Natural killer cell (primary cell): ENCODE data around the gene MKNK1. TPM values are rescaled to one million over a fixed set of nuclear protein-coding genes. Genes with fewer than 3 reads are reported as not detected.

Experiments
- ATAC-seq, 3 donors: fragments of 150-1000 bp in 2 of 3; fragments of 200-7000 bp in 1 of 3; cut with Tn5 transposase; 1 replicate in 1 of 3; 2 replicates in 2 of 3; pipeline ENCODE4 v1.10.0; 2021; ENCODE audit warnings: mild to moderate bottlenecking in 2 of 3, moderate library complexity in 2 of 3
- DNase-seq, 2 donors: peaks; one replicate each; pipeline versions ENCODE4 v3.0.0 to v3.0.0-alpha.2; 2013 to 2021; ENCODE audit warnings: mixed read lengths in 1 of 2
- H3K27ac ChIP-seq: one replicate; pipeline ENCODE4 v1.5.1; 2013; ENCODE audit warnings: mild to moderate bottlenecking, low read length
- H3K27me3 ChIP-seq: one replicate; pipeline ENCODE4 v1.6.1; 2013; ENCODE audit warnings: low read length; ENCODE audit not compliant: control insufficient read depth, insufficient read depth
- H3K36me3 ChIP-seq: one replicate; pipeline ENCODE4 v1.6.1; 2013; ENCODE audit warnings: low read length; ENCODE audit not compliant: control insufficient read depth, insufficient read depth
- H3K4me1 ChIP-seq: one replicate; pipeline ENCODE4 v1.6.1; 2013; ENCODE audit warnings: low read length; ENCODE audit not compliant: control insufficient read depth, insufficient read depth
- H3K4me3 ChIP-seq: one replicate; pipeline ENCODE4 v1.5.1; 2013; ENCODE audit warnings: low read length
- H3K9me3 ChIP-seq: one replicate; pipeline ENCODE4 v1.6.1; 2013; ENCODE audit warnings: low read length; ENCODE audit not compliant: control insufficient read depth, insufficient read depth
- H3K27ac Mint-ChIP-seq, 2 donors: one replicate each; pipeline ENCODE4 v1.8.0; 2022; ENCODE audit warnings: mild to moderate bottlenecking in 2 of 2, mixed read lengths in 2 of 2, moderate library complexity in 1 of 2
- H3K27me3 Mint-ChIP-seq, 2 donors: one replicate each; pipeline ENCODE4 v1.8.0; 2022; ENCODE audit warnings: low read depth in 2 of 2, mixed read lengths in 2 of 2
- H3K36me3 Mint-ChIP-seq: one replicate; pipeline ENCODE4 v1.8.0; 2022; ENCODE audit warnings: mixed read lengths
- H3K4me1 Mint-ChIP-seq, 2 donors: one replicate each; pipeline ENCODE4 v1.8.0; 2022; ENCODE audit warnings: mixed read lengths in 2 of 2
- H3K4me3 Mint-ChIP-seq: one replicate; pipeline ENCODE4 v1.8.0; 2022; ENCODE audit warnings: mild to moderate bottlenecking, moderate library complexity, mixed read lengths
- H3K9me3 Mint-ChIP-seq, 2 donors: one replicate each; pipeline ENCODE4 v1.8.0; 2022; ENCODE audit warnings: mixed read lengths in 2 of 2
- WGBS: methylation state at CpG from one replicate; pipeline ENCODE4 v1.1.7; 2013; ENCODE audit warnings: missing lambda C conversion rate; ENCODE audit not compliant: insufficient coverage; 5-methylcytosine and 5-hydroxymethylcytosine counted together
- intact Hi-C: fragments of 100-400 bp; cut with micrococcal nuclease; formaldehyde crosslinking; loops from one replicate; pipeline ENCODE4 v1.14.2; 2022
- total RNA-seq, 4 donors: library from RNA; stranded (reverse); fragments of 120-200 nt in 1 of 4; gene quantifications; one replicate each; pipeline versions ENCODE4 v1.2.3 to v1.2.4, GENCODE V29; 2013 to 2022
- TF ChIP-seq, protein P1 (sequence below): fragments of 200-600 bp; IDR thresholded peaks from one replicate; pipeline ENCODE4 v1.8.0; 2022; ENCODE audit warnings: antibody characterized with exemption

Gene MKNK1
- total RNA-seq, 3 donors from 2014 or later (not counting 1 experiment from before 2014, with no cell fraction given) = 59.5 to 81.5 (median 65.5) TPM

DNA sequence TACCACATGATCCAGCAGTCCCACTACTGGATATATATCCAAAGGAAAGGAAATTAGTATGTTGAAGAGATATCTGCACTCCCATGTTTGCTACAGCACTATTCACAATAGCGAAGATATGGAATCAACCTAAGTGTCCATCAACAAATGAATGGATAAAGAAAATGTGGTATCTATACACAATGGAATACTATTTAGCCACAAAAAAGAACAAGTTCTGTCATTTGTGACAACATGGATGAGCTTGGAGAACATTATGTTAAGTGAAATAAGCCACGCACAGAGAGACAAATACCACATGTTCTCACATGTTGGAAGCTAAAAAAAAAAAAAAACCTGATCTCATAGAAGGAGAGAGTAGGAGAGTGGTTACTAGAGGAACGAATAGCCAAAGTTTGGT lies 46.4 kb upstream of the MKNK1 start:
- intact Hi-C loops = no loop called here
- H3K36me3 ChIP-seq = peaks cover 15% of the 10 kb centered on the region
- no peaks in the 10 kb centered on the region for H3K4me1 ChIP-seq
- Mint-ChIP-seq H3K27me3 (no peaks in the 10 kb centered on the region), H3K9me3 (peaks cover 3 to 5% of the 10 kb centered on the region in 2 donors), H3K4me1 (no peaks in the 10 kb centered on the region), H3K36me3 (peaks cover 29% of the 10 kb centered on the region), H3K4me3 (no peak overlapping the region), H3K27ac (no peak overlapping the region)
- no peaks in the 10 kb centered on the region for H3K27me3 ChIP-seq
- ATAC-seq (no peak), DNase-seq (no peak)
- H3K9me3 ChIP-seq = no peaks in the 10 kb centered on the region
- H3K4me3 ChIP-seq = no peak overlapping the region
- TF ChIP-seq, protein P1, sequence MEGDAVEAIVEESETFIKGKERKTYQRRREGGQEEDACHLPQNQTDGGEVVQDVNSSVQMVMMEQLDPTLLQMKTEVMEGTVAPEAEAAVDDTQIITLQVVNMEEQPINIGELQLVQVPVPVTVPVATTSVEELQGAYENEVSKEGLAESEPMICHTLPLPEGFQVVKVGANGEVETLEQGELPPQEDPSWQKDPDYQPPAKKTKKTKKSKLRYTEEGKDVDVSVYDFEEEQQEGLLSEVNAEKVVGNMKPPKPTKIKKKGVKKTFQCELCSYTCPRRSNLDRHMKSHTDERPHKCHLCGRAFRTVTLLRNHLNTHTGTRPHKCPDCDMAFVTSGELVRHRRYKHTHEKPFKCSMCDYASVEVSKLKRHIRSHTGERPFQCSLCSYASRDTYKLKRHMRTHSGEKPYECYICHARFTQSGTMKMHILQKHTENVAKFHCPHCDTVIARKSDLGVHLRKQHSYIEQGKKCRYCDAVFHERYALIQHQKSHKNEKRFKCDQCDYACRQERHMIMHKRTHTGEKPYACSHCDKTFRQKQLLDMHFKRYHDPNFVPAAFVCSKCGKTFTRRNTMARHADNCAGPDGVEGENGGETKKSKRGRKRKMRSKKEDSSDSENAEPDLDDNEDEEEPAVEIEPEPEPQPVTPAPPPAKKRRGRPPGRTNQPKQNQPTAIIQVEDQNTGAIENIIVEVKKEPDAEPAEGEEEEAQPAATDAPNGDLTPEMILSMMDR = no peak
- no peak overlapping the region for H3K27ac ChIP-seq
- no CpG with 5 or more reads among the region's 3 CpGs for WGBS

DNA sequence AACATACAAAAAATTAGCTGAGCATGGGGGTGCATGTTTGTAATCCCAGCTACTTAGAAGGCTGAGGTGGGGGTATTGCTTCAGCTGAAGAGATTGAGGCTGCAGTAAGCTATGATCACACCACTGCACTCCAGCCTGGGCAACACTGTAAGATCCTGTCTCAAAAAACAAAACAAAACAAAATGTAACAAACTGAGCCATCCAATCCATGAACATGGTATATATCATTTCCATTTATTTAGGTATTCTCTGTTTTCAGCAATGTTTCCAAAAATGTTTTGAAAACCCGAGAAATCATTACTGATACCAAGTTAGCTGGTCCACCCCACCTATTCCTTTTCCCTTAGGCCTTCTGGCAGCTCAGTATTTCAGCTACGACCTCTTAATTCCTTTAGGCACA lies 45.7 kb upstream of the MKNK1 start:
- ATAC-seq = no peak
- H3K4me3 Mint-ChIP-seq = no peak overlapping the region
- H3K4me3 ChIP-seq = no peak overlapping the region
- H3K9me3 ChIP-seq = no peaks in the 10 kb centered on the region
- 96% methylated on average over 2 of the region's 2 CpGs for WGBS
- H3K27me3 ChIP-seq = no peaks in the 10 kb centered on the region
- peaks cover 2 to 4% of the 10 kb centered on the region in 2 donors for H3K9me3 Mint-ChIP-seq
- no peaks in the 10 kb centered on the region for H3K4me1 Mint-ChIP-seq
- H3K27me3 Mint-ChIP-seq = no peaks in the 10 kb centered on the region
- DNase-seq = no peak
- H3K27ac Mint-ChIP-seq = no peak overlapping the region
- H3K36me3 Mint-ChIP-seq = peaks cover 26% of the 10 kb centered on the region
- no peak overlapping the region for H3K27ac ChIP-seq
- peaks cover 15% of the 10 kb centered on the region for H3K36me3 ChIP-seq
- intact Hi-C loops = no loop called here
- TF ChIP-seq, protein P1 = no peak
- H3K4me1 ChIP-seq = no peaks in the 10 kb centered on the region

DNA sequence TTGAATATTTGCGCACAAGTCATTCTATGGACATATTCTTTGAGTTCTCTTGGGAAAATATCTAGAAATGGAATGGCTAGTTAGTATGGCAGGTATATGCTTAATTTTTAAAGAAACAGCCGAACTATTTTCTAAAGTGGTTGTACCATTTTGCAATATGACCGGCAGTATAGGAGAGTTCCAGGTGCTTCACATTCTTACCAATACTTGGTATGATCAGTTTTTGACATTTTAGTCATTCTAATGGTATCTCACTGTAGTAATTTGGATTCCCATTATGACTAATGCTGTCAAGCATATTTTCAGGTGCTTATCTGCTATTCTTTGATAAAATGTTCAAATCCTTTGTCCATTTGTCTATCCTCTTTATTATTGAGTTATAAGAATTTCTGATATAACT lies 43.5 kb upstream of the MKNK1 start:
- Mint-ChIP-seq H3K9me3 (peaks cover 0 to 2% of the 10 kb centered on the region in 2 donors), H3K27ac (no peak overlapping the region), H3K36me3 (peaks cover 22% of the 10 kb centered on the region), H3K4me3 (no peak overlapping the region), H3K4me1 (no peaks in the 10 kb centered on the region), H3K27me3 (no peaks in the 10 kb centered on the region)
- Histone ChIP-seq H3K9me3 (no peaks in the 10 kb centered on the region), H3K36me3 (peaks cover 15% of the 10 kb centered on the region), H3K27ac (no peak overlapping the region), H3K4me1 (no peaks in the 10 kb centered on the region), H3K27me3 (no peaks in the 10 kb centered on the region), H3K4me3 (no peak overlapping the region)
- WGBS = 91% methylated on average over 3 of the region's 3 CpGs
- TF ChIP-seq, protein P1 = no peak
- DNase-seq (no peak), ATAC-seq (no peak)
- intact Hi-C loops = no loop called here

DNA sequence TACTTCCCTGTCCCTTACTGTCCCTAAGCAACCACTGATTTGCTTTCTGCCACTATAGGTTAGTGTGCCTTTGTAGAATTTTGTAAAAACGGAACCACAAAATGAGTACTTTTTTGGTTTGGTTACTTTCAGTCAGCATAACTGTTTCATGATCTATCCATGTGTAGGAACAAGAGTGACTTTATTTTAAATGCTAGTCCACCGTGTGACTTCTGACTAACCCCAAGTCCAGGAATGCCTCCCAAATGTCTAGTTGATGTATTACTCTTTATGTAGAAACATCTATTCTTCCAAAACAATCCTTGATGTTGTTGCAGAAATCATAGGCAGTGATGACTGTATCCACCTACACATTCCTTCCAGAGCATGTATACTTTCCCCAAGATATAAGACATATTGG lies 42.8 kb upstream of the MKNK1 start:
- no peaks in the 10 kb centered on the region for H3K27me3 ChIP-seq
- H3K36me3 ChIP-seq = peaks cover 15% of the 10 kb centered on the region
- H3K27ac ChIP-seq = no peak overlapping the region
- Mint-ChIP-seq H3K4me3 (no peak overlapping the region), H3K27ac (no peak overlapping the region), H3K36me3 (peaks cover 22% of the 10 kb centered on the region), H3K9me3 (peaks cover 0 to 2% of the 10 kb centered on the region in 2 donors), H3K27me3 (no peaks in the 10 kb centered on the region), H3K4me1 (no peaks in the 10 kb centered on the region)
- ATAC-seq (no peak), DNase-seq (no peak)
- WGBS = 100% methylated on average over 2 of the region's 2 CpGs
- no peak overlapping the region for H3K4me3 ChIP-seq
- TF ChIP-seq, protein P1 = no peak
- intact Hi-C loops = no loop called here
- H3K4me1 ChIP-seq = no peaks in the 10 kb centered on the region
- H3K9me3 ChIP-seq = no peaks in the 10 kb centered on the region
